GM12878 (cell line): ENCODE data around the gene MAMDC4. TPM values are rescaled to one million over a fixed set of nuclear protein-coding genes. Genes with fewer than 3 reads are reported as not detected.
"Not testable (repeated sequence)": the region's sequence is repeated elsewhere in the genome, so short reads cannot be mapped to it uniquely, and the experiment has no call there.

ENCODE experiments used
- ATAC-seq: fragments of 200-7000 bp; cut with Tn5 transposase; 3 replicates; pipeline ENCODE4 v1.9.1; 2020; ENCODE audit warnings: mild to moderate bottlenecking, moderate library complexity
- BruUV-seq: library from RNA; stranded (reverse); fragments of 400-500 nt; replicated peaks from 2 replicates; lab custom pipeline; 2021; lab: Mats Ljungman, UMichigan
- CTCF ChIA-PET: fragments of 300-600 bp; sonication (Branson Sonifier 250); formaldehyde crosslinking; extraction: SDS; loops from one replicate; lab custom pipeline; 2021; ENCODE audit warnings: inconsistent platforms; lab: Yijun Ruan, JAX
- POLR2A ChIA-PET: fragments of 350-600 bp; formaldehyde crosslinking; extraction: SDS; loops from one replicate; lab custom pipeline; 2021; ENCODE audit warnings: inconsistent platforms; lab: Charles Lee
- RAD21 ChIA-PET: fragments of 300-600 bp; sonication (Branson Sonifier 250); formaldehyde crosslinking; loops from one replicate; lab custom pipeline; 2023; ENCODE audit warnings: antibody characterized with exemption; ENCODE audit not compliant: unreplicated experiment; lab: Charles Lee
- SMC1A ChIA-PET: fragments of 300-600 bp; sonication (Branson Sonifier 250); formaldehyde crosslinking; loops from one replicate; lab custom pipeline; 2023; ENCODE audit not compliant: unreplicated experiment, uncharacterized antibody; lab: Charles Lee
- DNase-seq: peaks from one replicate; pipeline ENCODE4 v3.0.0-alpha.2; 2011; ENCODE audit warnings: low read depth, low spot score
- FAIRE-seq: peaks from 3 replicates; lab custom pipeline; 2011; peaks lifted over from hg19 to GRCh38; lab: Jason Lieb, UNC
- H2AFZ ChIP-seq: 2 replicates; pipeline ENCODE4 v1.6.0; 2011; ENCODE audit warnings: low read depth, low read length, control low read depth; ENCODE audit not compliant: control insufficient read depth
- H3K27ac ChIP-seq: 2 replicates; pipeline ENCODE4 v1.5.1; 2011; ENCODE audit warnings: control low read depth; ENCODE audit not compliant: control insufficient read depth, insufficient read depth
- H3K27me3 ChIP-seq, 2 experiments: replicated peaks in 1 of 2; 2 replicates each; pipeline versions ENCODE4 v1.6.0 to v1.6.1; 2011; ENCODE audit warnings: low read length in 1 of 2; ENCODE audit not compliant: control insufficient read depth in 2 of 2, insufficient read depth in 2 of 2
- H3K36me3 ChIP-seq, 2 experiments: 2 replicates each; pipeline ENCODE4 v1.5.1; 2011; ENCODE audit warnings: low read length in 1 of 2; ENCODE audit not compliant: control insufficient read depth in 2 of 2, insufficient read depth in 2 of 2
- H3K4me1 ChIP-seq: 2 replicates; pipeline ENCODE4 v1.6.1; 2011; ENCODE audit warnings: mild to moderate bottlenecking, low read length, moderate library complexity, mixed read lengths; ENCODE audit not compliant: control insufficient read depth, insufficient read depth
- H3K4me2 ChIP-seq: 2 replicates; pipeline ENCODE4 v1.6.0; 2011; ENCODE audit warnings: control low read depth; ENCODE audit not compliant: control insufficient read depth, insufficient read depth
- H3K4me3 ChIP-seq: fragments of 200-600 bp; sonication (generic); 2 replicates; pipeline ENCODE4 v1.5.1; 2016
- H3K79me2 ChIP-seq: 2 replicates; pipeline ENCODE4 v1.6.0; 2011; ENCODE audit warnings: low read length; ENCODE audit not compliant: control insufficient read depth, insufficient read depth
- H3K9ac ChIP-seq: 2 replicates; pipeline ENCODE4 v1.8.0; 2011; ENCODE audit warnings: low read length, control low read depth, mixed read lengths; ENCODE audit not compliant: control insufficient read depth, insufficient read depth
- H3K9me3 ChIP-seq: replicated peaks from 3 replicates; pipeline ENCODE4 v1.5.1; 2011; ENCODE audit warnings: mild to moderate bottlenecking, low read length; ENCODE audit not compliant: control insufficient read depth, insufficient read depth
- H4K20me1 ChIP-seq: 2 replicates; pipeline ENCODE4 v1.6.0; 2011; ENCODE audit not compliant: control insufficient read depth, insufficient read depth
- BACH1 ChIP-seq: fragments of 450-650 bp; IDR thresholded peaks from 2 replicates; pipeline ENCODE4 v1.6.1; 2017; ENCODE audit warnings: mild to moderate bottlenecking, borderline replicate concordance
- BCL3 ChIP-seq: IDR thresholded peaks from 2 replicates; pipeline ENCODE4 v1.6.1; 2011; ENCODE audit warnings: borderline replicate concordance, low read depth, mild to moderate bottlenecking, moderate library complexity, low read length; ENCODE audit not compliant: insufficient read depth, poor library complexity, severe bottlenecking
- BHLHE40 ChIP-seq, 2 experiments: fragments of 450-650 bp in 1 of 2; IDR thresholded peaks; 2 replicates each; pipeline ENCODE4 v1.6.1; 2011 to 2017; ENCODE audit warnings: low read depth in 2 of 2, borderline replicate concordance in 1 of 2, improper control_type of control experiment in 1 of 2, low read length in 1 of 2, mild to moderate bottlenecking in 1 of 2
- CTCF ChIP-seq, 3 experiments: IDR thresholded peaks in 2 of 3; conservative IDR thresholded peaks in 1 of 3; 2 replicates each; pipeline ENCODE4 v1.5.1; 2011; ENCODE audit warnings: low read depth in 3 of 3, low read length in 3 of 3, mild to moderate bottlenecking in 3 of 3, control low read depth in 2 of 3, moderate library complexity in 2 of 3, inconsistent platforms in 1 of 3, mixed read lengths in 1 of 3; ENCODE audit not compliant: control insufficient read depth in 2 of 3, insufficient read depth in 1 of 3; ENCODE audit errors: extremely low read depth in 1 of 3
- E2F4 ChIP-seq: IDR thresholded peaks from 2 replicates; pipeline ENCODE4 v1.6.1; 2012; ENCODE audit warnings: low read depth, low read length, improper control_type of control experiment
- GATAD2B ChIP-seq: fragments of 450-650 bp; conservative IDR thresholded peaks from 2 replicates; pipeline ENCODE4 v1.6.1; 2017; ENCODE audit warnings: low read depth, mild to moderate bottlenecking, moderate library complexity
- HDGF ChIP-seq: fragments of 450-650 bp; IDR thresholded peaks from 2 replicates; pipeline ENCODE4 v1.6.1; 2016; ENCODE audit warnings: antibody characterized with exemption
- KLF5 ChIP-seq: fragments of 450-650 bp; IDR thresholded peaks from 2 replicates; pipeline ENCODE4 v1.6.1; 2014; ENCODE audit warnings: mild to moderate bottlenecking; ENCODE audit not compliant: partially characterized antibody
- LARP7 ChIP-seq: fragments of 450-650 bp; IDR thresholded peaks from 2 replicates; pipeline ENCODE4 v1.6.1; 2017; ENCODE audit warnings: mild to moderate bottlenecking
- MTA3 ChIP-seq: IDR thresholded peaks from 2 replicates; pipeline ENCODE4 v1.6.1; 2012; ENCODE audit warnings: low read length, inconsistent platforms, borderline replicate concordance
- MXI1 ChIP-seq: fragments of 150-350 bp; IDR thresholded peaks from 2 replicates; pipeline ENCODE4 v1.6.1; 2011; ENCODE audit warnings: low read depth, mild to moderate bottlenecking, inconsistent platforms, low read length, improper control_type of control experiment
- NBN ChIP-seq: fragments of 450-650 bp; IDR thresholded peaks from 2 replicates; pipeline ENCODE4 v1.6.1; 2016
- PKNOX1 ChIP-seq: fragments of 450-650 bp; IDR thresholded peaks from 2 replicates; pipeline ENCODE4 v1.6.1; 2016; ENCODE audit warnings: mild to moderate bottlenecking
- POLR2AphosphoS2 ChIP-seq: IDR thresholded peaks from 2 replicates; pipeline ENCODE4 v1.6.1; 2011; ENCODE audit warnings: low read depth, mild to moderate bottlenecking, low read length, improper control_type of control experiment, moderate library complexity
- RB1 ChIP-seq: fragments of 450-650 bp; formaldehyde crosslinking; IDR thresholded peaks from 2 replicates; pipeline ENCODE4 v1.6.1; 2017; ENCODE audit warnings: mild to moderate bottlenecking, borderline replicate concordance
- SMARCA5 ChIP-seq: fragments of 450-650 bp; IDR thresholded peaks from 2 replicates; pipeline ENCODE4 v1.6.1; 2017; ENCODE audit warnings: mild to moderate bottlenecking
- YY1 ChIP-seq: IDR thresholded peaks from 2 replicates; pipeline ENCODE4 v1.6.1; 2011; ENCODE audit warnings: low read depth, mild to moderate bottlenecking, low read length
- WGBS: methylation state at CpG from one replicate; pipeline ENCODE4 v1.1.6; 2016; ENCODE audit warnings: low lambda C conversion rate; ENCODE audit not compliant: insufficient replicate concordance, insufficient coverage; ENCODE audit errors: missing lambda C conversion rate; 5-methylcytosine and 5-hydroxymethylcytosine counted together
- in situ Hi-C: fragments of 300-500 bp; cut with MboI; formaldehyde crosslinking; loops from 9 replicates; pipeline ENCODE4 v1.14.3; 2018; ENCODE audit warnings: mixed read lengths
- intact Hi-C: fragments of 100-400 bp; cut with micrococcal nuclease; formaldehyde crosslinking; loops from one replicate; pipeline ENCODE4 v1.14.2; 2022; ENCODE audit not compliant: unreplicated experiment
- polyA plus RNA-seq, 11 experiments: library from polyadenylated mRNA; depleted of rRNA in 4 of 11; unstranded in 6 of 11; stranded (reverse) in 5 of 11; fragments of >200 nt; fragmentation: Nextera tagmentation in 4 of 11; fragmentation: Illumina TruSeq in 1 of 11; extraction: Ambion mirVana in 4 of 11; extraction: Trizol in 1 of 11; gene quantifications; 1 replicate in 1 of 11; 2 replicates in 10 of 11; pipeline versions ENCODE4 v1.2.1 to v1.2.3, GENCODE V29; 2011 to 2016; ENCODE audit warnings: inconsistent platforms in 2 of 11, missing spikeins in 2 of 11, low read depth in 1 of 11
- total RNA-seq, 4 experiments: library from RNA; depleted of rRNA in 3 of 4; stranded (reverse); fragments of >200 nt in 3 of 4; fragmentation: Illumina TruSeq in 1 of 4; extraction: Trizol in 1 of 4; gene quantifications; 2 replicates each; pipeline versions ENCODE4 v1.2.1 to v1.2.3, GENCODE V29; 2013 to 2021

MAMDC4 gene
- total and polyA plus RNA-seq, 10 of the 15 experiments (the other 5 are each of a cell fraction or from before 2014, with no cell fraction given) = 0.22 to 5.7 (median 2.4) TPM; not detected in 1

GRCh38 chr9:136842380-136842948, 9.7 kb upstream of the MAMDC4 start, which contains the start of gene AJM1:
Gene AJM1 (plus strand): TSS chr9:136842478. CDS start chr9:136844415, 1,937 bp downstream.
- WGBS = under 1% methylated on average over 24 of the region's 27 CpGs
- ChIA-PET CTCF (interaction anchor here (0.6 to 4.5 kb wide), 38 partner anchors 9 to 381 kb away, joined by 3 to 46 read pairs (median 4); partner anchors contain the start of genes FBXW5, FUT7 and TRAF2), RAD21 (interaction anchor here (0.6 to 4.1 kb wide), 11 partner anchors 33 to 193 kb away, joined by 3 to 16 read pairs (median 4); no protein-coding TSS in a partner anchor), SMC1A (interaction anchor here (0.6 to 2.4 kb wide), 8 partner anchors 29 to 89 kb away, joined by 3 to 6 read pairs (median 3); no protein-coding TSS in a partner anchor), POLR2A (interaction anchor here (0.6 to 1.4 kb wide), 6 partner anchors 17 to 77 kb away, joined by 3 to 9 read pairs (median 4); partner anchors contain the start of gene TRAF2)
- H3K79me2 ChIP-seq, H3K27ac ChIP-seq, intact Hi-C loops, H4K20me1 ChIP-seq, H3K4me1 ChIP-seq, in situ Hi-C loops, BruUV-seq, H3K9me3 ChIP-seq, H3K27me3 ChIP-seq, H3K36me3 ChIP-seq: not testable (repeated sequence)
- Histone ChIP-seq H3K9ac (peak within 1 kb of the TSS; percentile 22; the same call in 1 of the 2 replicates), H3K4me2 (peak within 1 kb of the TSS; percentile 74), H3K4me3 (peak within 1 kb of the TSS; percentile 82; the same call in 1 of the 2 replicates), H2AFZ (peak within 1 kb of the TSS; percentile 75)
- FAIRE-seq (peak; percentile 96), ATAC-seq (peak; percentile 94), DNase-seq (peak; percentile 21)
- TF ChIP-seq MXI1 (peak; percentile 45; the same call in 1 of the 2 replicates), GATAD2B (peak; percentile 44; the same call in 1 of the 2 replicates), E2F4 (peak; percentile 34; the same call in 1 of the 2 replicates), PKNOX1 (0 out of 2 replicates have a peak, but pooled peaks have one; percentile 8), HDGF (peak; percentile 54; the same call in 1 of the 2 replicates), BCL3 (peak; percentile 62), KLF5 (peak; percentile 38), MTA3 (0 out of 2 replicates have a peak, but pooled peaks have one; percentile 23), BACH1 (peak; percentile 33; the same call in 1 of the 2 replicates), POLR2AphosphoS2 (0 out of 2 replicates have a peak, but pooled peaks have one; percentile 31), NBN (peak; percentile 83), YY1 (0 out of 2 replicates have a peak, but pooled peaks have one; percentile 49), BHLHE40 (IDR thresholded peaks at IDR 0.05; ENCODE audit: borderline replicate concordance in 1 of 2, low read depth in 2 of 2, low read length in 1 of 2) (peak; percentile 77 to 95; a peak in 3 of 4 replicates), RB1 (peak; percentile 59; the same call in 1 of the 2 replicates), SMARCA5 (peak; percentile 98), CTCF (IDR thresholded peaks at IDR 0.05 in 2 of 3, conservative IDR thresholded peaks at IDR 0.05 in 1 of 3; ENCODE audit: control insufficient read depth in 2 of 3, extremely low read depth in 1 of 3, insufficient read depth in 1 of 3, low read depth in 3 of 3, low read length in 3 of 3) (peak; percentile 87 to 97 (median 90)), LARP7 (0 out of 2 replicates have a peak, but pooled peaks have one; percentile 54)
